ENCODE data around the gene ALDH8A1.

Gene ALDH8A1

DNA sequence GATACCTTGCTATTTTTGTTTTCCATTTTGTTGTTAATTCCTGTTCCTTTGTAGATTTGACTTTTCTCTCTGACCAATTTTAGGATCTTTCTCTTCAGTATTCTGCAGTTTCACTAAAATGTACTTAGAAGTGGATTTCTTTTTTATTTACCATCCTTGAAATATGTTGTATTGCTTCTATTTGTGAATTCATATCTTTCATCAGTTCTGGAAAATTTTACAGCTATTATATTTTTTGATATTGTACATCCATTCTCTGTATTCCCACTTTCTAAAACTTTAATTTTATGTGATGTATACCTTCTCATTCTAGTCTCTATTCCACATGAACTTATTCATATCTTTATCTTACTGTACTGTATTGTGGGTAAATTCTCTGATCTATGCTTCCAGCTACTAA is 9.7 kb upstream of the ALDH8A1 start:
- H3K4me3 ChIP-seq (replicated peaks; ENCODE audit: insufficient read depth, low read length), result no peak overlapping the region
- no peak for DNase-seq (ENCODE audit: low read depth in 1 of 2, low spot score in 1 of 2)
- TF ChIP-seq, protein P1, sequence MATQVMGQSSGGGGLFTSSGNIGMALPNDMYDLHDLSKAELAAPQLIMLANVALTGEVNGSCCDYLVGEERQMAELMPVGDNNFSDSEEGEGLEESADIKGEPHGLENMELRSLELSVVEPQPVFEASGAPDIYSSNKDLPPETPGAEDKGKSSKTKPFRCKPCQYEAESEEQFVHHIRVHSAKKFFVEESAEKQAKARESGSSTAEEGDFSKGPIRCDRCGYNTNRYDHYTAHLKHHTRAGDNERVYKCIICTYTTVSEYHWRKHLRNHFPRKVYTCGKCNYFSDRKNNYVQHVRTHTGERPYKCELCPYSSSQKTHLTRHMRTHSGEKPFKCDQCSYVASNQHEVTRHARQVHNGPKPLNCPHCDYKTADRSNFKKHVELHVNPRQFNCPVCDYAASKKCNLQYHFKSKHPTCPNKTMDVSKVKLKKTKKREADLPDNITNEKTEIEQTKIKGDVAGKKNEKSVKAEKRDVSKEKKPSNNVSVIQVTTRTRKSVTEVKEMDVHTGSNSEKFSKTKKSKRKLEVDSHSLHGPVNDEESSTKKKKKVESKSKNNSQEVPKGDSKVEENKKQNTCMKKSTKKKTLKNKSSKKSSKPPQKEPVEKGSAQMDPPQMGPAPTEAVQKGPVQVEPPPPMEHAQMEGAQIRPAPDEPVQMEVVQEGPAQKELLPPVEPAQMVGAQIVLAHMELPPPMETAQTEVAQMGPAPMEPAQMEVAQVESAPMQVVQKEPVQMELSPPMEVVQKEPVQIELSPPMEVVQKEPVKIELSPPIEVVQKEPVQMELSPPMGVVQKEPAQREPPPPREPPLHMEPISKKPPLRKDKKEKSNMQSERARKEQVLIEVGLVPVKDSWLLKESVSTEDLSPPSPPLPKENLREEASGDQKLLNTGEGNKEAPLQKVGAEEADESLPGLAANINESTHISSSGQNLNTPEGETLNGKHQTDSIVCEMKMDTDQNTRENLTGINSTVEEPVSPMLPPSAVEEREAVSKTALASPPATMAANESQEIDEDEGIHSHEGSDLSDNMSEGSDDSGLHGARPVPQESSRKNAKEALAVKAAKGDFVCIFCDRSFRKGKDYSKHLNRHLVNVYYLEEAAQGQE (IDR thresholded peaks at IDR 0.05; ENCODE audit: insufficient replicate concordance, low read depth), result no peak
- TF ChIP-seq GABPA (IDR thresholded peaks at IDR 0.05; ENCODE audit: low read depth) (no peak), SPI1 (IDR thresholded peaks at IDR 0.05; ENCODE audit: borderline replicate concordance, low read depth) (no peak), POLR2AphosphoS5 (IDR thresholded peaks at IDR 0.05; ENCODE audit: low read depth) (no peak)
- TF ChIP-seq, protein P2, sequence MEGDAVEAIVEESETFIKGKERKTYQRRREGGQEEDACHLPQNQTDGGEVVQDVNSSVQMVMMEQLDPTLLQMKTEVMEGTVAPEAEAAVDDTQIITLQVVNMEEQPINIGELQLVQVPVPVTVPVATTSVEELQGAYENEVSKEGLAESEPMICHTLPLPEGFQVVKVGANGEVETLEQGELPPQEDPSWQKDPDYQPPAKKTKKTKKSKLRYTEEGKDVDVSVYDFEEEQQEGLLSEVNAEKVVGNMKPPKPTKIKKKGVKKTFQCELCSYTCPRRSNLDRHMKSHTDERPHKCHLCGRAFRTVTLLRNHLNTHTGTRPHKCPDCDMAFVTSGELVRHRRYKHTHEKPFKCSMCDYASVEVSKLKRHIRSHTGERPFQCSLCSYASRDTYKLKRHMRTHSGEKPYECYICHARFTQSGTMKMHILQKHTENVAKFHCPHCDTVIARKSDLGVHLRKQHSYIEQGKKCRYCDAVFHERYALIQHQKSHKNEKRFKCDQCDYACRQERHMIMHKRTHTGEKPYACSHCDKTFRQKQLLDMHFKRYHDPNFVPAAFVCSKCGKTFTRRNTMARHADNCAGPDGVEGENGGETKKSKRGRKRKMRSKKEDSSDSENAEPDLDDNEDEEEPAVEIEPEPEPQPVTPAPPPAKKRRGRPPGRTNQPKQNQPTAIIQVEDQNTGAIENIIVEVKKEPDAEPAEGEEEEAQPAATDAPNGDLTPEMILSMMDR (IDR thresholded peaks at IDR 0.05; ENCODE audit: insufficient read depth, low read length), result no peak
- no peaks in the 10 kb centered on the region for H3K27me3 ChIP-seq (ENCODE audit: insufficient read depth, poor library complexity, severe bottlenecking)
- no peak overlapping the region for H3K27ac ChIP-seq (replicated peaks)

DNA sequence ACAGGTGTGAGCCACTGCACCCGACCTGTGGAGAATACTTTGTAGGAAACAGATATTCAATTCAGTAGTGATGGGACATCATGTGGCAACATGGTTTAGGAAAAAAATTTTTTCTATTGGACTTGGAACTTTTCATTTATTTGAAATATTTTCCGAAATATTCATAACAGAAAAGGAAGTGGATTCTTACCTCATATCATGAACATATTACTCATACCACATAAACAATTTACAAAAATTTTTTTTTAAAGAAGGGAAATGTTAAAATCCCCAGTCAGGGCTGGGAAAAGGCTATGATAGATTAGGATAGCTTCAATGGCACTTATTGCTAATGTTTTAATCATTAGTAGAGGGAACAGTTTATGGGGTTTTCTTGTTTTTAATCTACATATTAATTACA is 6.8 kb upstream of the ALDH8A1 start:
- no peak overlapping the region for H3K27ac ChIP-seq (replicated peaks)
- no peak overlapping the region for H3K4me3 ChIP-seq (replicated peaks; ENCODE audit: insufficient read depth, low read length)
- DNase-seq (ENCODE audit: low read depth in 1 of 2, low spot score in 1 of 2), result no peak
- TF ChIP-seq POLR2AphosphoS5 (IDR thresholded peaks at IDR 0.05; ENCODE audit: low read depth) (no peak), SPI1 (IDR thresholded peaks at IDR 0.05; ENCODE audit: borderline replicate concordance, low read depth) (no peak), GABPA (IDR thresholded peaks at IDR 0.05; ENCODE audit: low read depth) (no peak)
- TF ChIP-seq, protein P1 (IDR thresholded peaks at IDR 0.05; ENCODE audit: insufficient replicate concordance, low read depth), result no peak
- TF ChIP-seq, protein P2 (IDR thresholded peaks at IDR 0.05; ENCODE audit: insufficient read depth, low read length), result no peak
- no peaks in the 10 kb centered on the region for H3K27me3 ChIP-seq (ENCODE audit: insufficient read depth, poor library complexity, severe bottlenecking)

DNA sequence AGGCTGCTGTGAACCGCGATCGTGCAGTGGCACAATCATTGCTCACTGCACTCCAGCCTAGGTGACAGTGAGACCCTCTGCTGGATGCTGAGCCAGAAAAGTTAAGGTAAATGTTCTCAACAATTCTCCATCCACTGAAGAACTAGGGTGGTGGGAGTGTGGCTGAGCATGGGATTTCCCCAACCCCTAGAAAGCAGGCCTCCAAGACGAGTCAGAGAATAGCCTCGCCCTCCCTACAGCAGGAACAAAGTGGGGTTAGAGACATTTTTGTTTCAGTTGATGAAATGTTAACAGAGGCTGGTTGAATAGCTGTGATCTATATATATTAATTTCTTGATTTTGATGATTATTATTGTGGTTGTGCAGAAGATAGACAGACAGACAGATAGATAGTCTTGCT is 6.1 kb upstream of the ALDH8A1 start:
- DNase-seq (ENCODE audit: low read depth in 1 of 2, low spot score in 1 of 2), result no peak
- Histone ChIP-seq H3K4me3 (replicated peaks; ENCODE audit: insufficient read depth, low read length) (no peak overlapping the region), H3K27ac (replicated peaks) (no peak overlapping the region), H3K27me3 (ENCODE audit: insufficient read depth, poor library complexity, severe bottlenecking) (no peaks in the 10 kb centered on the region)
- no peak for TF ChIP-seq SPI1 (IDR thresholded peaks at IDR 0.05; ENCODE audit: borderline replicate concordance, low read depth)
- TF ChIP-seq, protein P2 (IDR thresholded peaks at IDR 0.05; ENCODE audit: insufficient read depth, low read length), result no peak
- TF ChIP-seq POLR2AphosphoS5 (IDR thresholded peaks at IDR 0.05; ENCODE audit: low read depth), result no peak

GRCh38 chr6:134954272-134955000 is 4.5 kb upstream of the ALDH8A1 start:
- Histone ChIP-seq H3K27me3 (ENCODE audit: insufficient read depth, poor library complexity, severe bottlenecking) (no peaks in the 10 kb centered on the region), H3K27ac (replicated peaks) (no peak overlapping the region), H3K4me3 (replicated peaks; ENCODE audit: insufficient read depth, low read length) (no peak overlapping the region)
- DNase-seq (ENCODE audit: low read depth in 1 of 2, low spot score in 1 of 2), result no peak
- TF ChIP-seq, protein P1 (IDR thresholded peaks at IDR 0.05; ENCODE audit: insufficient replicate concordance, low read depth), result no peak
- TF ChIP-seq GABPA (IDR thresholded peaks at IDR 0.05; ENCODE audit: low read depth) (no peak), POLR2AphosphoS5 (IDR thresholded peaks at IDR 0.05; ENCODE audit: low read depth) (no peak), SPI1 (IDR thresholded peaks at IDR 0.05; ENCODE audit: borderline replicate concordance, low read depth) (no peak)
- TF ChIP-seq, protein P2 (IDR thresholded peaks at IDR 0.05; ENCODE audit: insufficient read depth, low read length), result no peak

Data from HL-60 (cell line).